ENCODE results near the gene C7orf57. TPM values are rescaled to one million over a fixed set of nuclear protein-coding genes. Genes with fewer than 3 reads are reported as not detected.

C7orf57 gene
- total RNA-seq, 3 donors from 2014 or later, result 0.15 to 0.45 (median 0.16) TPM

- Mint-ChIP-seq H3K9me3 (no peaks in the 10 kb centered on the region), H3K4me1 (ENCODE audit: low read depth) (peaks cover 39% of the 10 kb centered on the region), H3K4me3 (no peak overlapping the region), H3K27me3 (ENCODE audit: low read depth) (no peaks in the 10 kb centered on the region), H3K36me3 (ENCODE audit: insufficient read depth) (peaks cover 51% of the 10 kb centered on the region)
- ATAC-seq (peak in 1 of 2 donors; percentile 31), DNase-seq (no peak)
Measured at GRCh38 chr7:48101968-48102367, 66.6 kb downstream of the C7orf57 start.

- no peaks in the 10 kb centered on the region for H3K27me3 Mint-ChIP-seq (ENCODE audit: low read depth)
- peaks cover 34% of the 10 kb centered on the region for H3K4me1 Mint-ChIP-seq (ENCODE audit: low read depth)
- H3K4me3 Mint-ChIP-seq, result no peak overlapping the region
- peaks cover 53% of the 10 kb centered on the region for H3K36me3 Mint-ChIP-seq (ENCODE audit: insufficient read depth)
- no peak for DNase-seq
- ATAC-seq, result no peak
- no peaks in the 10 kb centered on the region for H3K9me3 Mint-ChIP-seq
Measured at GRCh38 chr7:48102530-48102929, 67.2 kb downstream of the C7orf57 start.

DNA sequence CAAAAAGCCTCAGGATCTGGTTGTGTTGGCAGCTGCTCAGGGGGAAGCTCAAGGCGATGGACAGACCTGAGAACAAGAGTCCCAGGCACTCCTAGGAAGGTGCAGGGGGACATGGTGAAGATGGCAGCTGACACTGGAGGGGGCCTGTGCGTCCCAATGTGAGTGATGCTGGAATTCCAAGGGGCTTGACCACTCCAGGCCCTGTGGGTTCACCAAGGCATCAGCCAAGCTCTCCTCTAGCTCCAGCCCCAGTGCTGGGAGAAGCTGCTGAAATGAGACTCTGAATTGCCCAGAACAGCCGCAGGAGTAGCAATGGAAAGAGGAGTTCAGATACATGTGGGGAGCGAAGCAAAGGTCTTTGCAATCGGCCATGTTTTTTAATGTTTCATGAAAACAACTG lies 69.7 kb downstream of the C7orf57 start:
- ATAC-seq (no peak), DNase-seq (no peak)
- no peaks in the 10 kb centered on the region for H3K9me3 Mint-ChIP-seq
- H3K36me3 Mint-ChIP-seq (ENCODE audit: insufficient read depth), result peaks cover 46% of the 10 kb centered on the region
- no peak overlapping the region for H3K4me3 Mint-ChIP-seq
- no peaks in the 10 kb centered on the region for H3K27me3 Mint-ChIP-seq (ENCODE audit: low read depth)
- peaks cover 16% of the 10 kb centered on the region for H3K4me1 Mint-ChIP-seq (ENCODE audit: low read depth)

DNA sequence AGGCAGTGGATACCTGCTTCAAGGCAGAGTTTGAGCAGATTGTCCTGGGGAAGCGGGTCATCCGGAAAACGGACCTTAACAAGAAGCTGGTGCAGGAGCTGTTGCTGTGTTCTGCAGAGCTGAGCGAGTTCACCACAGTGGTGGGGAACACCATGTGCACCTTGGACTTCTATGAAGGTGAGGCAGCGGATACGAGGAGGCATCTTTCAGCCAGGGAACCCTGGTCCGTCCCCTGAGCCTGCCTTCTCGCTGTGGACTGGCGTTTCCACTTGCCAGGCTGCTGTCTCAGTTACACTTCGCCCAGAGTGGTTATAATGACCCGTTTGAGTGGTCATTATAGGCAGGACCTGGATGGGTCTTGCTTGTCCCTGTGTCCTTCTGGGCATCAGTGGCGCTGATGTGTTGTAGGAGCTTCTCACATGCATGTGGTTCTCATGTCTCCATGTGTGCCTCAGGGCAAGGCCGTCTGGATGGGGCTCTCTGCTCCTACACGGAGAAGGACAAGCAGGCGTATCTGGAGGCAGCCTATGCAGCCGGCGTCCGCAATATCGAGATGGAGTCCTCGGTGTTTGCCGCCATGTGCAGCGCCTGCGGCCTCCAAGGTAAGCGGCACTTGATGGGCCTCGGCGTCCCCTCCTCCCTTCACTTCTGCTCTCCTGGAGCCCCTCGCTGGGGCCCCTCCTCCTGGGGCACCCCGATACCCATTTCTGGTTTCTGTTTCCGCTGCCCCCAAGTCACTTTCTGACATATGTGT lies 71.7 kb downstream of the C7orf57 start:
- Mint-ChIP-seq H3K36me3 (ENCODE audit: insufficient read depth) (peaks cover 42% of the 10 kb centered on the region), H3K27me3 (ENCODE audit: low read depth) (no peaks in the 10 kb centered on the region), H3K9me3 (no peaks in the 10 kb centered on the region), H3K4me1 (ENCODE audit: low read depth) (peaks cover 14% of the 10 kb centered on the region), H3K4me3 (no peak overlapping the region)
- ATAC-seq (no peak), DNase-seq (no peak)

DNA sequence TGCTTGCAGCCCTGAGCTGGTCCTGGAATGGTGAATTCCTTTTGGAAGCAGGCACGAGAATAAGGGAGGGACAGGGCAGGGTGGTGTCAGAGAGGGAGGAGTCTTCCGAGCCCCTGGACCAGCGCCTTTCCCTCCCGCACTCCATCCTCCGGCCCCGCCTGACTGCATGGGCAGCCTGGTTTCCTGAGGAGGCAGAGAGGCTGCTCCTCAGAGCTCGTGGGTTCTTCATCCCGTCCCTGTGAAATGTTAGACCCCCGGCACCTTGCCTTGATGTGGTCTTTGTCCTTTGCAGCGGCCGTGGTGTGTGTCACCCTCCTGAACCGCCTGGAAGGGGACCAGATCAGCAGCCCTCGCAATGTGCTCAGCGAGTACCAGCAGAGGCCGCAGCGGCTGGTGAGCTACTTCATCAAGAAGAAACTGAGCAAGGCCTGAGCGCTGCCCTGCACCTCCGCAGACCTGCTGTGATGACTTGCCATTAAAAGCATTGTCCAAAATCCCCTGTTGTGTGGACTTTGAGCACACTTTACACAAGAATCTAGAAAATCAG lies 72.7 kb downstream of the C7orf57 start:
- Mint-ChIP-seq H3K36me3 (ENCODE audit: insufficient read depth) (peaks cover 35% of the 10 kb centered on the region), H3K9me3 (no peaks in the 10 kb centered on the region), H3K4me3 (no peak overlapping the region), H3K27me3 (ENCODE audit: low read depth) (no peaks in the 10 kb centered on the region), H3K4me1 (ENCODE audit: low read depth) (peaks cover 12% of the 10 kb centered on the region)
- no peak for DNase-seq
- no peak for ATAC-seq

DNA sequence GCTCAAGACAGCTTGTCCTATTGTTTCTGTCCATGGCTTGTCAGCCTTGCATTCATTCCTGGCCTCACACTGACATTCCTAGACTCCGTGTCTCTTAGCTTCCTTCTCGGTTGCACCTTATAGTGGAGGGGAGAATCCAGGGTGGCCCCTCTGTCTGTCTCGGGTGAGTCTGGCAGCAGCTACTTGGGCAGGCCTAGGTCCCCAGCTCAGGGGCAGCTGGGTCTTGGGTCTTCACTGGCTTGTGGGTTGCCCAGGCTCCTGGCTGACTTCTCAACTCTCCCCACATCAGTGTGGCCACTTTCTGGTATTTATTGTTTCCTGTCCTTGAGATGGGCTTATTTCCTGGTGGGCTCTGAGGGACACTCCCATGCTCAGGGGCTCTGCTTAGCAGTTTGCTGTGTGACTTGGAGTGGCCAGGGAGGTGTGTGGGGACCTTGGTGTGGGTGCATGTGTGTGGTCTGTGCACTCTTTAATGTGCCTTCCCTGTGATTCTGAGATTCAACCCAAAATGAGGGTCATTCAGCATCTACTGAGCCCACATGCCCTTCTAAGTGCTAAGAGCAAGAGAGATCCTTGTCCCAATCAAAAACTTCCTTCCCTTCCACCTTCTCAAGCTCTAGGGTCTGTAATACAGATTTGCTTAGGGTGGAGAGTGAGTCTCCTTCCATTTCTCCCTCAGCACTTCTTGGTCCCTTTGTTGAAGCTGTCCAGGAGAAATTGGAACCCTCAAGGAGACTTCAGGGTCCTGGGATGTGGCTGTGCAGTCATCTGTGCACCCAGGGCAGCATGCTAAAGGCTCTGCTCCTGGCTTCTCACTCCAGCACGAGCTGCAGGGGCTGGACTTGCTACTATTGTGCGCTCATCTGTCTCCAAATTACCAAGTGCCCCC lies 73.9 kb downstream of the C7orf57 start:
- ATAC-seq, result no peak
- peaks cover 29% of the 10 kb centered on the region for H3K36me3 Mint-ChIP-seq (ENCODE audit: insufficient read depth)
- peaks cover 12% of the 10 kb centered on the region for H3K4me1 Mint-ChIP-seq (ENCODE audit: low read depth)
- no peaks in the 10 kb centered on the region for H3K27me3 Mint-ChIP-seq (ENCODE audit: low read depth)
- H3K4me3 Mint-ChIP-seq, result no peak overlapping the region
- H3K9me3 Mint-ChIP-seq, result no peaks in the 10 kb centered on the region
- no peak for DNase-seq

GRCh38 chr7:48109848-48110663 lies 74.7 kb downstream of the C7orf57 start:
- Mint-ChIP-seq H3K9me3 (no peaks in the 10 kb centered on the region), H3K4me1 (ENCODE audit: low read depth) (peaks cover 12% of the 10 kb centered on the region)

GRCh38 chr7:48110868-48111267 lies 75.5 kb downstream of the C7orf57 start:
- Mint-ChIP-seq H3K27me3 (ENCODE audit: low read depth) (no peaks in the 10 kb centered on the region), H3K4me3 (no peak overlapping the region), H3K9me3 (no peaks in the 10 kb centered on the region), H3K4me1 (ENCODE audit: low read depth) (peaks cover 12% of the 10 kb centered on the region), H3K36me3 (ENCODE audit: insufficient read depth) (peaks cover 18% of the 10 kb centered on the region)
- ATAC-seq (no peak), DNase-seq (no peak)

More at GRCh38 chr7:48109848-48110663, 74.7 kb downstream of the C7orf57 start:
- Mint-ChIP-seq H3K4me3 (no peak overlapping the region), H3K27me3 (ENCODE audit: low read depth) (no peaks in the 10 kb centered on the region), H3K36me3 (ENCODE audit: insufficient read depth) (peaks cover 21% of the 10 kb centered on the region)
- DNase-seq, result peak; percentile 94
- ATAC-seq, result peak; percentile 87 to 92

Other genes with a start within 250 kb of the C7orf57 start
- under 1 TPM; 0.08 to 0.29 (median 0.18) TPM for gene PKD1L1, start 87.1 kb upstream of the C7orf57 start, total RNA-seq
- gene HUS1, start 55.9 kb upstream of the C7orf57 start, total RNA-seq, result 10 to 100 TPM; 48.9 to 55.3 (median 54.8) TPM
- not detected for gene SUN3, start 6.4 kb upstream of the C7orf57 start, total RNA-seq
- gene UPP1, start 53.7 kb downstream of the C7orf57 start, total RNA-seq, result 10 to 100 TPM; 25.5 to 45.8 (median 45.1) TPM
- under 1 TPM in 2 of 3 donors, not detected in 1; 0.08 TPM for gene ABCA13, start 135.9 kb downstream of the C7orf57 start, total RNA-seq

All from activated T-cell treated with anti-CD3 and anti-CD28 coated beads, Interleukin-2, amount 50 U/mL, for 4 hours (primary cell).